ENCODE measurements around the gene MRPL19.
A peak's percentile ranks its signal among the peaks of the same experiment; 100 is the strongest.
"Not testable (repeated sequence)": the region's sequence is repeated elsewhere in the genome, so short reads cannot be mapped to it uniquely, and the experiment has no call there.

The MRPL19 gene

GRCh38 chr2:75675423-75675822, 28.8 kb downstream of the MRPL19 start:
- not testable (repeated sequence) for DNase-seq (ENCODE audit: low read depth)

DNA sequence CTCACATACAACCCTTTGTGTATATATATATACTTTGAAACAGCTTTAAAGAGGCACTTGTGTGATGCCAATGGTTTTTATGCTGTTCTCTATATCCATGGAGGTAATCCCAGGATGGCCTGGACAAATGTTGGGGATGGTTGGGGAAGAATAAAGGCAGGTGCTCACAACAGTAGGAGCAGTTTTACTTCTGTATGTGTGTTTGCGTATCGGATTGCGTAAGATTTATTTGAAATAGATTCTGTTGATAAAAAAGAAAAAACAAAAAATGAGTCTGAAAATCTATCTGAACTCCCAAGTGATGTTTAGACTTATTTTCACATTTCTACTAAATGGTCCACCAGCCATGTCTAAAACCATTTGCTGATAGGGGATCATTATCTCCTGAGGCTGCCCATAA, 29.3 kb downstream of the MRPL19 start:
- no peak for DNase-seq (ENCODE audit: low read depth)

GRCh38 chr2:75676464-75676863, 29.9 kb downstream of the MRPL19 start:
- DNase-seq (ENCODE audit: low read depth) = no peak

DNA sequence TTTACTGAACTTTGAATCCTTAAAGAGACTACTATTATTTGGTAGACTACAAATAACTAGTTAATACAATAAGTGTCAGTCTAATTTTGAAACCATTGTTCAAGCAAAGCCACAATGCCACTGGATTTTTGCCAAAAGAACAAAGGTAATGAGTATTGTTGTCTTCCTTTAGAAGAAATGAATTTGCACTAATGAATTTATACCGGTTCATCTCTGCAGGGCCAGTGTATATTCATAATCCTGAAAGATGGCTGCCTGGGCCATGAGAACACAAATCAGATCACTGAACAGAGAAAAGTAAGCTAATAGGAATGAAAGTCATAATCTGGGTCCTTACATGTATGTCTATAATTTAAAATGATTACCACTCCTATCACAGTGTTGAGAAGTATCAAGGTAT, 33.0 kb downstream of the MRPL19 start:
- no peak for DNase-seq (ENCODE audit: low read depth)

DNA sequence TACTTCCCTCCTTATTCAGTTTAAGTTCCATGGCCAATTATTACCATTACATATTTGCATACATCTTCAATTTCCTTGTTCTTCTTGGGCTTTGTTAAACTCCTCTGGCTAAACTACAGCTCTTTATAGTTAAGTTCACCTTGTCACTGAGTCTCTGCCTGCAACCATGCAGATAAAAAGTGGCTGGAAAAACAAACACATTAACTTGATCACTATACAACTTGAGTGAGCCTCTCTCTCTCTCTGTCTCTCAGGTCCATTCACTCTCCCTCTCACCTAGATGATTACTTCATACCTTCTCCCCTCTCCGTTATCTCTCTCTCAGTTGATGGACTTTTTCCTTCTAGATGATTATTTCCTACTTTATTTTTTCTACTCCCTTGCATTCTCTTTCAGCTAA, 33.8 kb downstream of the MRPL19 start:
- DNase-seq (ENCODE audit: low read depth) = no peak

- DNase-seq (ENCODE audit: low read depth) = not testable (repeated sequence)
Observed at GRCh38 chr2:75683430-75683829, 36.8 kb downstream of the MRPL19 start.

DNA sequence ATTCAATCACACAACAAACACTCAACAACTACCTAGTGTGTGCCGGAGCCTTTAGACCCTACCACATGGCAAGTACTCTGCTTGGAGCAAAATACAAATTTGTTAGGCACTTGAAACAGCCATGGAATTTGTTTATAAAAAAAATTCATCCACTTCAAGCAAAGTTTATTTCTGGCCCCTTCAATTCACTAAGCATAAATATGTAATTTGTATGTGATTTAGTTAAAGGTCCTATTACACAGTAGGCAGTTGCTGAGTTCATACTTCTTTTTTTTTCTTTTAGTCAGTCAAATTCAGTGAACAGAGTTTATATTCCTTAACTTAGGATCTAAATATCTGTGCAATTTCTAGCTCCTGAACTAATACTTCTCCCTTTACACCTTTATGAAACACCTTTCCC, 41.6 kb downstream of the MRPL19 start:
- no peak for DNase-seq (ENCODE audit: low read depth)

DNA sequence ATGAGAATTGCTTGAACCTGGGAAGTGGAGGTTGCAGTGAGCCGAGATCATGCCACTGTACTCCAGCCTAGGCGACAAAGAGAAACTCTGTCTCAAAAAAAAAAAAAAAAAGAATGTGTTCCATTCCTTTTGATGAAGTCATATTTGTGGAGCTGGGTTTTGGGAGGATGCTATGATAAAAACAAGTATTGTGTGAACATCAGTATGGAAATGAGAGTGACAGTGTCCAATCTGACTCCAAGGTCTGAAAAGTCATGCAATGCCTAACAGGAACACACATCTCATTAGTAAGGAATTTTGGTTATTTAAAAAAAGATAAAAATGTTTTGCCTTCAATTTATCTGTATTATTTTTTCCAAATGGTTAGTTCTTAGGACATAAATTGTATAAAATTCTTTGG, 52.3 kb downstream of the MRPL19 start:
- no peak for DNase-seq (ENCODE audit: low read depth)

GRCh38 chr2:75702593-75702992, 56.0 kb downstream of the MRPL19 start:
- DNase-seq (ENCODE audit: low read depth) = no peak

GRCh38 chr2:75703589-75704287, 57.2 kb downstream of the MRPL19 start:
- no peak for DNase-seq (ENCODE audit: low read depth)

GRCh38 chr2:75705921-75706320, 59.3 kb downstream of the MRPL19 start:
- DNase-seq (ENCODE audit: low read depth) = no peak

DNA sequence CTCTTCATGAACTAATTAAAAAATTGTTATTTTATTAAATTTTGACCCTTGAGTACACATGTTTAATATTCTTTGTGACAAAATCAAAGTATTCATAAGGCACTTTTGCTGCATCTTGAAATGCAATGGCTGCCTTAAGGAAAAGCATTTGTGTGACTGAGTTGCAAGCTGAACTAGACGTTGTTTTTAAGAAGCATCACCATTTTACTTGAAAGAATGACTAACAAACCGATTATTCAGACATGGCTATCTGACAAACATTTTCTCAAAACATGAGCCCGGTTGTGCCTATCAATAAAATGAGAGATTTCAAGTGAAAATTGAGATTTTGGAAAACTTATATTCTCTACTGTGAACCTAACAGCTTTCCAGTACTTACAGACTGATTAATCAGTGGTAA, 61.3 kb downstream of the MRPL19 start:
- DNase-seq (ENCODE audit: low read depth) = no peak

GRCh38 chr2:75709297-75709696, 62.7 kb downstream of the MRPL19 start:
- no peak for DNase-seq (ENCODE audit: low read depth)

- DNase-seq (ENCODE audit: low read depth) = no peak
Observed at GRCh38 chr2:75710220-75710576, 63.6 kb downstream of the MRPL19 start.

DNA sequence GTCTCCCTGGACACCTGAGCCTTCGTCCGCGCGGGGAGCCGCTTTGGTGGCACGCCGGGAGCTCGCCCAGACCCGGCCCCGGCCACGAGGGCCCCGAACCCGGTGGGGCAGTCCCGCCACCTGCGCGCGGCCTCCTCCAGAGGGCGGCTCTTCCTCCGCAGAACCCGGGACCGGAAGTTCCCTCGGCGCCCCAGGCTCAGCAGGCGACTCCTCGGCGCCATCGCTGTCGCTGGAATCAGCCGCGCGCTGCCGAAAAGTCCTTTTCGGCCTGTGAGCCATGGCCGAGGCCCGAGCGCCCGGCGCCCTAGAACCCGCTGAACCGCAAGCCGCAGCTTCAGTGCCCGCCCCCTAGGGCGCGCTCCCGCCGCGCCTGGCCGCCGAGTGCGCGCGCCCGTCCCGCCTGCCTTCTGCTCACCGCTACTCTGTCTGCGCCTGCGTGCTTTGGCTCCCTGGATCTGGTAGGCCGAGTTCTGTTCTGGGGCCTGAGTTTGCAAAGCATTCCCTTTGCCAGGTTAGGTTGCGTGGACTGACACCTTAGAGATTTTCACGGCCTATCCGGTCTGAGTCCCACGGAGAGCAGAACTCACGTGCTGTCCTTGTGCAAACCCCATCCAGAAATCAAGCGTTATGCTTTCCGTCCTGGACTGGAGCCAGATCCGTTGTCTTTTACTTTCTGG, 64.1 kb downstream of the MRPL19 start, which contains the start of gene GCFC2:
TSS of gene GCFC2 (minus strand) at position 339 of the 677 bp plus-strand sequence. CDS start at position 279, 60 bp downstream.
- peak; percentile 68 for DNase-seq (ENCODE audit: low read depth)

- DNase-seq (ENCODE audit: low read depth) = not testable (repeated sequence)
Observed at GRCh38 chr2:75711590-75711989, 65.0 kb downstream of the MRPL19 start.

- DNase-seq (ENCODE audit: low read depth) = no peak
Observed at GRCh38 chr2:75716406-75716805, 69.8 kb downstream of the MRPL19 start.

- DNase-seq (ENCODE audit: low read depth) = no peak
Observed at GRCh38 chr2:75719616-75720015, 73.0 kb downstream of the MRPL19 start.

DNA sequence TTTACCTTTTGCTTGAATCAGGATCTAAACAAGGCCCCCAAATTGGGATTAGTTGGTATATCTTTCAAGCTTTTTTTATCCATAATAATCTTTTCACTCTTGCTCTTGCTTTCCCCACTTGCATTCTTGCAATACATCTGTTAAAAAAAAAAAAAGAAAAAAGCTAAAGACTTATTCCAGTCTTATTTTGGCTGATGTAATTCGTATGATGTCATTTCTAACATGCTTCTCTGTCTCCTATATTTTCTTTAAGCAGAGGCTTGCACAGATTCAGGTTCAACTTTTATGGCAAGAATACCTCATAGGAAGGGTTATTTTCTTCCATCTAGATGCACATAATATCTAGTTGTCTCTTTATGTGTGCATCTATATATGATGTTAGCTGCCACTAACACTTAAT, 73.9 kb downstream of the MRPL19 start:
- no peak for DNase-seq (ENCODE audit: low read depth)

- DNase-seq (ENCODE audit: low read depth) = no peak
Observed at GRCh38 chr2:75722687-75723086, 76.1 kb downstream of the MRPL19 start.

GRCh38 chr2:75728614-75729419, 82.2 kb downstream of the MRPL19 start:
- DNase-seq (ENCODE audit: low read depth) = no peak

GRCh38 chr2:75729861-75730260, 83.3 kb downstream of the MRPL19 start:
- no peak for DNase-seq (ENCODE audit: low read depth)

DNA sequence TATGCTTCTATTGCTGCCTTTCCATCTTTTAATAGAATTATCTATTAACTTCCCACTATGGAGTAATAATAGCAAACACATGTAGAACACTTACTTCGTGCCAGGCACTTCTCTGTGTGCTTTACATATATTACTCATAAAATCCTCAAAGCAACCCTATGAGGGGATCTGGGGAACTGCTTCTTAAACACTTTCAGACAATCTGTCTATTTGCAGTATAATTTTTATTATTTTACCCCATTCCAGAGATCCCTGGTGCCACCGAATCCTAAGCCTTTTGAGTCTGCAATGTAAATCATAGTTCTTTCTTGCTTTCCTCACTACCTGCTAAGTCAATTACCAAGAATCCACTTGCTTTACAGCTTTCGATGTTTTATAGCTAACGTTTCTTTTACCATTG, 89.7 kb downstream of the MRPL19 start:
- DNase-seq (ENCODE audit: low read depth) = no peak

Measured in T-helper 22 cell (primary cell).